Liver (tissue), 3 donors: ENCODE measurements around the gene INSYN1.

Experiments used
- FOXA1 ChIP-seq: IDR thresholded peaks from 2 replicates; pipeline ENCODE4 v1.6.1; 2016; ENCODE audit warnings: antibody characterized with exemption
- JUND ChIP-seq, 2 donors: IDR thresholded peaks; 2 replicates each; pipeline ENCODE4 v1.6.1; 2016; ENCODE audit warnings: antibody characterized with exemption in 2 of 2
- RAD21 ChIP-seq, 2 donors: IDR thresholded peaks; 2 replicates each; pipeline ENCODE4 v1.6.1; 2016; ENCODE audit warnings: antibody characterized with exemption in 2 of 2, mild to moderate bottlenecking in 2 of 2
- TAF1 ChIP-seq: conservative IDR thresholded peaks from 2 replicates; pipeline ENCODE4 v1.6.1; 2016; ENCODE audit warnings: antibody characterized with exemption, mild to moderate bottlenecking
- YY1 ChIP-seq: IDR thresholded peaks from 2 replicates; pipeline ENCODE4 v1.6.1; 2016; ENCODE audit warnings: antibody characterized with exemption, mild to moderate bottlenecking
- TF ChIP-seq, protein P1 (sequence below): IDR thresholded peaks from 2 replicates; pipeline ENCODE4 v1.6.1; 2016; ENCODE audit warnings: antibody characterized with exemption, mild to moderate bottlenecking
- TF ChIP-seq, protein P2 (sequence below): fragments of 150-350 bp; IDR thresholded peaks from 2 replicates; pipeline ENCODE4 v1.5.1; 2017; ENCODE audit warnings: improper control_type of control experiment, low read depth, low read length; ENCODE audit not compliant: missing input control
- TF ChIP-seq, protein P3 (sequence below): IDR thresholded peaks from 2 replicates; pipeline ENCODE4 v1.6.1; 2016; ENCODE audit warnings: antibody characterized with exemption
- TF ChIP-seq, protein P4 (sequence below): IDR thresholded peaks from 2 replicates; pipeline ENCODE4 v1.6.1; 2016; ENCODE audit warnings: antibody characterized with exemption
- TF ChIP-seq, protein P5 (sequence below): IDR thresholded peaks from 2 replicates; pipeline ENCODE4 v1.6.1; 2016; ENCODE audit warnings: antibody characterized with exemption
- donor health status: healthy.
- donor health status: healthy.

DNA sequence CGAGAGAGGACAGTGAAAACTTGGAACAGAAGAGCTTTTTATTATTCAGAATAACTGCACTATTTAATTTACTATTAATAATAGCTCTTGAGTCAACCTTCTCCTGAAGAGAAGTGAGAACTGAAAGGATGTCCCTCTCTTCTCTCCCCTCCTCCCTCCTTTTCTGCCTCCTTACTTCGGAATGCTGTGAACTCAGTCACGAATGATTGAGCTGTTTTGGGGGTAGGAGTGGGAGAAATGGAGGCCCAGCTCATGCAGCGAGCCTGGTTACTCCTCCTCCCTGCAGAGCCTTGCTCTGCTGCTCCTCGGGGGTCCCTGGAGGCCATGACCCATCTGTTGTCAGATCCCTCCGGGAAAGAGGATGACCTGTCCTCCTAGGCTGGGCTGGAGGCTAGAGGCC, 20.3 kb upstream of the INSYN1 start:
- TF ChIP-seq, protein P1, sequence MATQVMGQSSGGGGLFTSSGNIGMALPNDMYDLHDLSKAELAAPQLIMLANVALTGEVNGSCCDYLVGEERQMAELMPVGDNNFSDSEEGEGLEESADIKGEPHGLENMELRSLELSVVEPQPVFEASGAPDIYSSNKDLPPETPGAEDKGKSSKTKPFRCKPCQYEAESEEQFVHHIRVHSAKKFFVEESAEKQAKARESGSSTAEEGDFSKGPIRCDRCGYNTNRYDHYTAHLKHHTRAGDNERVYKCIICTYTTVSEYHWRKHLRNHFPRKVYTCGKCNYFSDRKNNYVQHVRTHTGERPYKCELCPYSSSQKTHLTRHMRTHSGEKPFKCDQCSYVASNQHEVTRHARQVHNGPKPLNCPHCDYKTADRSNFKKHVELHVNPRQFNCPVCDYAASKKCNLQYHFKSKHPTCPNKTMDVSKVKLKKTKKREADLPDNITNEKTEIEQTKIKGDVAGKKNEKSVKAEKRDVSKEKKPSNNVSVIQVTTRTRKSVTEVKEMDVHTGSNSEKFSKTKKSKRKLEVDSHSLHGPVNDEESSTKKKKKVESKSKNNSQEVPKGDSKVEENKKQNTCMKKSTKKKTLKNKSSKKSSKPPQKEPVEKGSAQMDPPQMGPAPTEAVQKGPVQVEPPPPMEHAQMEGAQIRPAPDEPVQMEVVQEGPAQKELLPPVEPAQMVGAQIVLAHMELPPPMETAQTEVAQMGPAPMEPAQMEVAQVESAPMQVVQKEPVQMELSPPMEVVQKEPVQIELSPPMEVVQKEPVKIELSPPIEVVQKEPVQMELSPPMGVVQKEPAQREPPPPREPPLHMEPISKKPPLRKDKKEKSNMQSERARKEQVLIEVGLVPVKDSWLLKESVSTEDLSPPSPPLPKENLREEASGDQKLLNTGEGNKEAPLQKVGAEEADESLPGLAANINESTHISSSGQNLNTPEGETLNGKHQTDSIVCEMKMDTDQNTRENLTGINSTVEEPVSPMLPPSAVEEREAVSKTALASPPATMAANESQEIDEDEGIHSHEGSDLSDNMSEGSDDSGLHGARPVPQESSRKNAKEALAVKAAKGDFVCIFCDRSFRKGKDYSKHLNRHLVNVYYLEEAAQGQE = no peak
- TF ChIP-seq, protein P2, sequence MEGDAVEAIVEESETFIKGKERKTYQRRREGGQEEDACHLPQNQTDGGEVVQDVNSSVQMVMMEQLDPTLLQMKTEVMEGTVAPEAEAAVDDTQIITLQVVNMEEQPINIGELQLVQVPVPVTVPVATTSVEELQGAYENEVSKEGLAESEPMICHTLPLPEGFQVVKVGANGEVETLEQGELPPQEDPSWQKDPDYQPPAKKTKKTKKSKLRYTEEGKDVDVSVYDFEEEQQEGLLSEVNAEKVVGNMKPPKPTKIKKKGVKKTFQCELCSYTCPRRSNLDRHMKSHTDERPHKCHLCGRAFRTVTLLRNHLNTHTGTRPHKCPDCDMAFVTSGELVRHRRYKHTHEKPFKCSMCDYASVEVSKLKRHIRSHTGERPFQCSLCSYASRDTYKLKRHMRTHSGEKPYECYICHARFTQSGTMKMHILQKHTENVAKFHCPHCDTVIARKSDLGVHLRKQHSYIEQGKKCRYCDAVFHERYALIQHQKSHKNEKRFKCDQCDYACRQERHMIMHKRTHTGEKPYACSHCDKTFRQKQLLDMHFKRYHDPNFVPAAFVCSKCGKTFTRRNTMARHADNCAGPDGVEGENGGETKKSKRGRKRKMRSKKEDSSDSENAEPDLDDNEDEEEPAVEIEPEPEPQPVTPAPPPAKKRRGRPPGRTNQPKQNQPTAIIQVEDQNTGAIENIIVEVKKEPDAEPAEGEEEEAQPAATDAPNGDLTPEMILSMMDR = no peak
- TF ChIP-seq, protein P3, sequence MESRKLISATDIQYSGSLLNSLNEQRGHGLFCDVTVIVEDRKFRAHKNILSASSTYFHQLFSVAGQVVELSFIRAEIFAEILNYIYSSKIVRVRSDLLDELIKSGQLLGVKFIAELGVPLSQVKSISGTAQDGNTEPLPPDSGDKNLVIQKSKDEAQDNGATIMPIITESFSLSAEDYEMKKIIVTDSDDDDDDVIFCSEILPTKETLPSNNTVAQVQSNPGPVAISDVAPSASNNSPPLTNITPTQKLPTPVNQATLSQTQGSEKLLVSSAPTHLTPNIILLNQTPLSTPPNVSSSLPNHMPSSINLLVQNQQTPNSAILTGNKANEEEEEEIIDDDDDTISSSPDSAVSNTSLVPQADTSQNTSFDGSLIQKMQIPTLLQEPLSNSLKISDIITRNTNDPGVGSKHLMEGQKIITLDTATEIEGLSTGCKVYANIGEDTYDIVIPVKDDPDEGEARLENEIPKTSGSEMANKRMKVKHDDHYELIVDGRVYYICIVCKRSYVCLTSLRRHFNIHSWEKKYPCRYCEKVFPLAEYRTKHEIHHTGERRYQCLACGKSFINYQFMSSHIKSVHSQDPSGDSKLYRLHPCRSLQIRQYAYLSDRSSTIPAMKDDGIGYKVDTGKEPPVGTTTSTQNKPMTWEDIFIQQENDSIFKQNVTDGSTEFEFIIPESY = no peak
- TF ChIP-seq, protein P4, sequence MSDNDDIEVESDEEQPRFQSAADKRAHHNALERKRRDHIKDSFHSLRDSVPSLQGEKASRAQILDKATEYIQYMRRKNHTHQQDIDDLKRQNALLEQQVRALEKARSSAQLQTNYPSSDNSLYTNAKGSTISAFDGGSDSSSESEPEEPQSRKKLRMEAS = no peak
- TF ChIP-seq TAF1 (no peak), JUND (IDR thresholded peaks at IDR 0.05) (no peak), YY1 (no peak), FOXA1 (no peak), RAD21 (IDR thresholded peaks at IDR 0.05) (no peak)
- TF ChIP-seq, protein P5, sequence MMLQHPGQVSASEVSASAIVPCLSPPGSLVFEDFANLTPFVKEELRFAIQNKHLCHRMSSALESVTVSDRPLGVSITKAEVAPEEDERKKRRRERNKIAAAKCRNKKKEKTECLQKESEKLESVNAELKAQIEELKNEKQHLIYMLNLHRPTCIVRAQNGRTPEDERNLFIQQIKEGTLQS = no peak
